Hair follicular keratinocyte (primary cell): ENCODE results near the gene HLA-DRB5. TPM values are rescaled to one million over a fixed set of nuclear protein-coding genes. Genes with fewer than 3 reads are reported as not detected.

Experiments
- total RNA-seq: library from RNA; depleted of rRNA; stranded (reverse); fragments of >200 nt; gene quantifications from 2 replicates; pipeline ENCODE4 v1.2.3, GENCODE V29; 2015

HLA-DRB5 gene
- total RNA-seq = not detected in 2 replicates

DNA sequence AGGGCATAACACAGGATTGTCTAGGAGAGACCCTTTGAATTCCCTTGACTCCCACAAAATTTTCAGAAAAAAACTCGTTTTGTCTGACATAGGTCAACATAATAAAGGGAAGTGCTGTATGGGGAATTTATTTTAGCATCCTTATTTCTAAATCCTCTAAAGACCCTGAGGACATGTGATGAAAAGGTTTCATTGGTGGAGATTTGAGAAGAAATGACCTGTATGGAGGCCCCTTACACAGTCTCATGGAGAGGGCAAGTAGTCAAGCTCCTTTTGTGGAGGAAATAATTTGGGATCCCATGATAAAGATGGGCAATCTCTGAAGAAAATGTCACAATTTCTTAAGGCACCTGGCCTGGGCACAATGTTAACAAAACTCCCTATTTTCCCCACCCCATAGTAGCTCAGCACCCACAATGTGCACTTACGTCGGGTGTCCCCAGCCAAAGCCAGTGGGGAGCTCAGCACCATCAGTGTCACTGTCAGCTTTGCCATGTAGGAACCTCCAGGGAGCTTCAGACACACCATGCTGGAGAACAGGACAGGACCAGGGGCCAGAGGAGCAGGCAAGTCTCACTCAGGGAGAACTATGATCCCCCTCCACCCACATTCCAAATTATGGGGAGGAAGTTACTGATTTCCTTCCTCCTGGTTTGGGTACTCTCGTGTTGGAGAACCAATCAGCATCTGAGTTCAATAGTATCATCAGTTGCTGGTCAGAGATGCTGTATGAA, at the start of gene HLA-DRB5:
Gene HLA-DRB5 (minus strand): TSS at position 591 of the 734 bp plus-strand sequence. CDS start 63 bp downstream, at position 528.

Other genes with a start within 250 kb of the HLA-DRB5 start
- gene TSBP1, start 158.4 kb downstream of the HLA-DRB5 start, total RNA-seq = not detected in 2 replicates
- not detected in 2 replicates for gene BTNL2, start 123.1 kb downstream of the HLA-DRB5 start, total RNA-seq
- not detected in 2 replicates for gene HLA-DRA, start 90.4 kb downstream of the HLA-DRB5 start, total RNA-seq
- gene HLA-DRB1, start 59.6 kb upstream of the HLA-DRB5 start, total RNA-seq = not detected in 2 replicates
- not detected in 2 replicates for gene HLA-DQA1, start 107.1 kb upstream of the HLA-DRB5 start, total RNA-seq
- 9.0 and 17.6 TPM in 2 replicates for gene HLA-DQB1, start 136.4 kb upstream of the HLA-DRB5 start, total RNA-seq
- gene HLA-DQA2, start 211.1 kb upstream of the HLA-DRB5 start, total RNA-seq = not detected in 2 replicates
- gene HLA-DQB2, start 233.2 kb upstream of the HLA-DRB5 start, total RNA-seq = 1.4 and 1.7 TPM in 2 replicates